ENCODE data around the gene NIT1. TPM values are rescaled to one million over a fixed set of nuclear protein-coding genes. Genes with fewer than 3 reads are reported as not detected.

Gene NIT1
- total and polyA plus RNA-seq, 9 of the 15 experiments (the other 6 are each of a cell fraction or from before 2014, with no cell fraction given) = 18.4 to 76.0 (median 33.7) TPM

DNA sequence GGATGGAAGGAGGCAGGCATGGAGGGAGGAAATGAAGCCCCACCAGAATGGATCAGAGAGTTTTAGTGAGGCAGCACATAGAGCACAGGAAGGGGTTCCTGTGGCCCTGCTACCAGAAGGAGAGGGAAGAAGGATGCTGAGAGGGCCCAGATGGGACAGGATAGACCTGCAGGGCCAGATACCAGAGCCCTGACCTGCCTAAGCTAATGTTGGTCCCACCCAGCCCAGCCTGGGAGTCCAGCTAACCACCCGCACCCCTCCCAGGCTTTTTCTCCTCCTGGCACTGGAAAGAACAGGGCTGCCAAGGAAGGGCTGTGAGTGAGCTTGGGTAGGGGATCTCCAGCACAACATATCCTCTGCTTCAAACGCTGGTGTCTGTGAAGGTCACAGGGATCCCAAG is 35.4 kb upstream of the NIT1 start:
- H3K27me3 ChIP-seq (ENCODE audit: control insufficient read depth in 2 of 2, insufficient read depth in 2 of 2, low read length in 2 of 2) = no peaks in the 10 kb centered on the region
- no peaks in the 10 kb centered on the region for H3K9me3 ChIP-seq (replicated peaks; ENCODE audit: control insufficient read depth, insufficient read depth, low read depth, low read length)
- H3K9me1 ChIP-seq (ENCODE audit: control insufficient read depth, insufficient read depth, low read length) = no peaks in the 10 kb centered on the region
- H3K4me1 ChIP-seq (replicated peaks in 1 of 2; ENCODE audit: control insufficient read depth in 2 of 2, insufficient read depth in 2 of 2, low read length in 2 of 2) = peaks cover 13 to 18% of the 10 kb centered on the region in 2 experiments; a peak in 4 of 5 replicates
- no peak overlapping the region for H3K4me3 ChIP-seq
- CTCF ChIA-PET (ENCODE audit: low intra/inter-chr PET ratio) = no interaction called here
- no peak for TF ChIP-seq KLF1 (tag; IDR thresholded peaks at IDR 0.05)
- TF ChIP-seq, protein P1, sequence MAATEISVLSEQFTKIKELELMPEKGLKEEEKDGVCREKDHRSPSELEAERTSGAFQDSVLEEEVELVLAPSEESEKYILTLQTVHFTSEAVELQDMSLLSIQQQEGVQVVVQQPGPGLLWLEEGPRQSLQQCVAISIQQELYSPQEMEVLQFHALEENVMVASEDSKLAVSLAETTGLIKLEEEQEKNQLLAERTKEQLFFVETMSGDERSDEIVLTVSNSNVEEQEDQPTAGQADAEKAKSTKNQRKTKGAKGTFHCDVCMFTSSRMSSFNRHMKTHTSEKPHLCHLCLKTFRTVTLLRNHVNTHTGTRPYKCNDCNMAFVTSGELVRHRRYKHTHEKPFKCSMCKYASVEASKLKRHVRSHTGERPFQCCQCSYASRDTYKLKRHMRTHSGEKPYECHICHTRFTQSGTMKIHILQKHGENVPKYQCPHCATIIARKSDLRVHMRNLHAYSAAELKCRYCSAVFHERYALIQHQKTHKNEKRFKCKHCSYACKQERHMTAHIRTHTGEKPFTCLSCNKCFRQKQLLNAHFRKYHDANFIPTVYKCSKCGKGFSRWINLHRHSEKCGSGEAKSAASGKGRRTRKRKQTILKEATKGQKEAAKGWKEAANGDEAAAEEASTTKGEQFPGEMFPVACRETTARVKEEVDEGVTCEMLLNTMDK (IDR thresholded peaks at IDR 0.05; ENCODE audit: borderline replicate concordance, insufficient read depth, low read depth, low read length, poor library complexity, severe bottlenecking) = no peak
- no peak for TF ChIP-seq SETDB1 (IDR thresholded peaks at IDR 0.05; ENCODE audit: low read length)
- TF ChIP-seq, protein P2, sequence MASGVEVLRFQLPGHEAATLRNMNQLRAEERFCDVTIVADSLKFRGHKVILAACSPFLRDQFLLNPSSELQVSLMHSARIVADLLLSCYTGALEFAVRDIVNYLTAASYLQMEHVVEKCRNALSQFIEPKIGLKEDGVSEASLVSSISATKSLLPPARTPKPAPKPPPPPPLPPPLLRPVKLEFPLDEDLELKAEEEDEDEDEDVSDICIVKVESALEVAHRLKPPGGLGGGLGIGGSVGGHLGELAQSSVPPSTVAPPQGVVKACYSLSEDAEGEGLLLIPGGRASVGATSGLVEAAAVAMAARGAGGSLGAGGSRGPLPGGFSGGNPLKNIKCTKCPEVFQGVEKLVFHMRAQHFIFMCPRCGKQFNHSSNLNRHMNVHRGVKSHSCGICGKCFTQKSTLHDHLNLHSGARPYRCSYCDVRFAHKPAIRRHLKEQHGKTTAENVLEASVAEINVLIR (CRISPR knock-in tag; IDR thresholded peaks at IDR 0.05) = no peak
- TF ChIP-seq HMG20A (CRISPR knock-in tag; conservative IDR thresholded peaks at IDR 0.05) = no peak
- no peak for TF ChIP-seq NFYB (IDR thresholded peaks at IDR 0.05; ENCODE audit: extremely low read depth, insufficient read length)
- no peak overlapping the region; the same call in 1 of the 2 replicates for H2AFZ ChIP-seq (ENCODE audit: low read depth, low read length)
- FAIRE-seq = no peak
- no peaks in the 10 kb centered on the region for H4K20me1 ChIP-seq (replicated peaks; ENCODE audit: control insufficient read depth, insufficient read depth, low read length)
- no peak overlapping the region for H3K27ac ChIP-seq (ENCODE audit: extremely low read depth, low read depth, low read length)
- H3K9ac ChIP-seq (ENCODE audit: insufficient read depth in 1 of 2, low read depth in 2 of 2, low read length in 2 of 2) = no peak overlapping the region
- POLR2A ChIA-PET = no interaction called here
- no TSS peak for BruUV-seq (replicated peaks)
- intact Hi-C loops (cut with micrococcal nuclease) (no loop called here), in situ Hi-C loops (cut with MboI) (loop anchor here (25.0 kb wide), 1 partner anchor 245 kb away; no protein-coding TSS in a partner anchor)
- H3K4me2 ChIP-seq (ENCODE audit: insufficient read depth, low read length) = no peak overlapping the region
- no peaks in the 10 kb centered on the region for H3K36me3 ChIP-seq (ENCODE audit: control insufficient read depth, insufficient read depth, low read length)
- DNase-seq (ENCODE audit: extremely low read depth in 1 of 4, low spot score in 3 of 4) = no peak
- WGBS (ENCODE audit: insufficient coverage, low coverage, missing lambda C conversion rate) = 33% methylated on average over 2 of the region's 2 CpGs
- ATAC-seq = no peak
- no peaks in the 10 kb centered on the region for H3K79me2 ChIP-seq (ENCODE audit: control insufficient read depth, insufficient read depth, low read length)

All from K562 (cell line).